HG02938 (cell line): Measurements from ENCODE around the gene MMP1.

Experiments
- ATAC-seq: cut with Tn5 transposase; IDR thresholded peaks from one replicate; pipeline ENCODE4 v1.9.1; 2021; ENCODE audit warnings: mild to moderate bottlenecking, moderate library complexity; ENCODE audit not compliant: unreplicated experiment

The MMP1 gene

DNA sequence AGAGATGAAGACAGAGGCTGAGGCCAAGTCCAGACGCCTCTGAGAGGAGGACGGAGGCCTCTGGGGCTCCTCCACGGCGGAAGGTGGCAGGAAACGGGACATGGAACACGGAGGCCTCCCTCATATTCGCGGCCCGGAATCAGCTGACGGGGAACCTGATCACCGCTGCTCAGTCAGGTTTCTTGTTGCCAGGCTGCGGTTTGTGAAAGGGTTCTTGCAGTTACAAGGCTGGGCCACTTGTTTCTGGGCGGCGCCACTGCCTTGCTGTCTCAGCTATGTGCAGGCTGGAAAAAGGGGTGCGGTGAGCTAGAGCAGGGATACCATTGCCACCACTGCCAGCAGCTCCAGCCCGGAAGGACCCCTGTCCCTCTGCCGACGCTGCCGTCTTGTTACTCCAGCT is 10.0 kb upstream of the MMP1 start:
- ATAC-seq: peak; percentile 45

DNA sequence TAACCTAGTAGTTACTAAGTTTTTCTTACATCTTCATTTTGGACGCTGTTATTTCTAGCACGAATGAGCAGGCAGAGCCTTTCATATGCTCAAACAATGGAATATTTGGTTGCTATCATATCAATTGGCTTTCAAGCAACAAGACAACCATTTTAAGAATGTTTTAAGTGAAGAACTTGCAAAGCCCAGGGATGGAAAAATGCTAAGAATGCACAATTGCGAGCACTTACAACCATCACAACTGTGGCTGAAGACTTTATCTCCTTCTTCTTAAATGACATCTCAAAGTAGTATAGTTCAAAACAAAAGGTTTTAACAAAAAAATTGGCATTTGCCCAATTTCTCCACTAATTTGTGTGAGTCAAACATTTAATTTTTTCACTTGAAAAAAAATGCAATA is 8.3 kb upstream of the MMP1 start:
- no peak for ATAC-seq

DNA sequence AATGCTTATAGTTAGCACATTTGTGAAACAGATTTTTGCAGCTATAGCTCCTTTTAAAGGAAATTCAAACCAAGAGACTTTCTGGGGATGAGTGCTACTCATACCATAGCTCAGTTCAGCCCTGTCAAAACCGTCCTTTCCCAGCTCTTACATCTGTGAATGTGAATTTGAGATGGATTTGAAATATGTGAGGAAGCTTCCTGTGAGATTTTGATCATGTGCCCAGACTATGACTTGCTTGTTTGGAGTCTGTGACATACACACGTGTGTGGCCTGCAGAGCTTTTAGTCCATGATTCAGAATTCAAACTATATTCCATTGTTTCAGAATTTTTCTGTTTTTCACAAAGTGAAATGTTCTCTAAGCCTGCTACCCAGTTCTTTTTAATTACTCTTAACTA is 4.4 kb upstream of the MMP1 start:
- no peak for ATAC-seq

DNA sequence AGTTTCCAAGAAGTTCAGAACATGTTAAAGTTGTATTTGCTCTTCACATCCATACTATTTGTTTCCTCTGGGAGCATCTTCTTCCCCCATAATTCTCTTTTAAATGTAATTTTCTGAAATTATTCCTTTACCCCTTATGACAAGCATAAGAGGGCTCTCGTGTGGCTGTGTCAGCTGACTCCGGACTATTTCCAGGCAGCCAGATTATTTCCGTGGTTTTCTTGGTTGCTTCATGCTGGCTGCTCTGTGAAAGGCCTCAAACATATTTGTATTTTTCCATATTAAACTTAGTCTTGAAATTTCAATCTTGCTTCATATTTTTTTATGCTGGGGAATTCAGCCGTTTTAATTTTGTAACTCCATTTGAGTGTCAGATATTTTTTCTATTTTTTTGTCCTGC is 2.8 kb upstream of the MMP1 start:
- no peak for ATAC-seq

- no peak for ATAC-seq
Observed at GRCh38 chr11:102799681-102800340, 1.9 kb upstream of the MMP1 start.

GRCh38 chr11:102794382-102794781 is 3.6 kb downstream of the MMP1 start:
- ATAC-seq: peak; percentile 97

- ATAC-seq: no peak
Observed at GRCh38 chr11:102793677-102794290, 4.2 kb downstream of the MMP1 start.

- no peak for ATAC-seq
Observed at GRCh38 chr11:102792604-102793003, 5.4 kb downstream of the MMP1 start.

DNA sequence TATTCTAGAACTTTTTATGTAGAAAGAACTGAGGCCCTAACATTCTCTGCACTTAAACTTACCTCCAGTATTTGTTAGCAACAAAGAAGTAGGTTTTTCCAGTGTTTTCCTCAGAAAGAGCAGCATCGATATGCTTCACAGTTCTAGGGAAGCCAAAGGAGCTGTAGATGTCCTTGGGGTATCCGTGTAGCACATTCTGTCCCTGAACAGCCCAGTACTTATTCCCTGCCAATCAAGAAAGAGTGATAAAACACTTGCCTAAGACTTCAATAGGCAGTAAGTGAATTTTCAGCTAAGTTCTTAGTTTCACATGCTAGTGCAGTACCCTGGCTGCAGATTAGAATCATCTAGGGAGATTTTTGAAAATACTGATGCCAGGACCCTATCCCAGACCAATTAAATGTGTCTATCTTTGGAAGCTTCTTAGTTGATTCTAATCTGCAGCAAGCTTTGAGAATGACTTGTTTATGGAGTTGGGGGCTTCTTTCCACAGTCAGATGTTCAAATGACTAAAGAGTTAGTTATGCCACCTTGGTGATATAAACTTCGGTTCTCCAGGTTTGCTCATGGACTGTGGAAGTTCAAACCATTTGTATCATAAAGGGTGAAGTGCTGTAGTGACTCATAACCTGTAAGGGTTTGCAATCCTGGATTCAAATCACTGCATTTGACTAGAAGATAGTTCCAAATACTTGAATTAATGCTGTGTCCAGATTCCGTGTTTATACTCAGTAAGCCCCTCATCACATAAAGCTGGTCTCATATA is 6.5 kb downstream of the MMP1 start:
- no peak for ATAC-seq

DNA sequence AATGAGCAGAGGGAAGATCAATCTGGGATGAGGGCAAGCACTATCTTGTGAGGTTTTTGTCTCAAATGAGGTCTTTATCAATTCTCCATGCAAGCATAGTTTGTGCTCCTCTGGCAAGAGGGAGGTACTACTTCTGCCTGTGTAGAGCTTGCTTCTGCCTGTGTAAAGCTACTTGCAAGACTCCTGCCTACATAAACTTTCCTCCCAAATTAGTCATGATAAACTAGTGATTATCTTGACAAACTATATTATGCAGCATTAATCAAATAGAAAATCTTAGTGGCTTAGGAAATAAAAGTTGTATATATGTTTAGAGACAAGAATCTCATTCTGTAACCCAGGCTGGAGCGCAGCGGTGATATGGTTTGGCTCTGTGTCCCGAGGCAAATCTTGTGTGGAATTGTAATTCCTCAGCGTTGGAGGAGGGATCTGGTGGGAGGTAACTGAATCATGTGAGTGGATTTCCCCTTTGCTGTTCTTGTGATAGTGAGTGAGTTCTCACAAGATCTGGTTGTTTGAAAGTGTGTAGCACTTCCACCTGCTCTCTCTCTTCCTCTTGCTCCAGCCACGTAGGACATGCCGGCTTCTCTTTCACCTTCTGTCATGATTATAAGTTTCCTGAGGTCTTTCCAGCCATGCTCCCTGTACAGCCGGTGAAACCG is 9.5 kb downstream of the MMP1 start:
- no peak for ATAC-seq

GRCh38 chr11:102784380-102784779 is 13.6 kb downstream of the MMP1 start:
- no peak for ATAC-seq

GRCh38 chr11:102783720-102784119 is 14.2 kb downstream of the MMP1 start:
- no peak for ATAC-seq

GRCh38 chr11:102783016-102783415 is 14.9 kb downstream of the MMP1 start:
- ATAC-seq: no peak

DNA sequence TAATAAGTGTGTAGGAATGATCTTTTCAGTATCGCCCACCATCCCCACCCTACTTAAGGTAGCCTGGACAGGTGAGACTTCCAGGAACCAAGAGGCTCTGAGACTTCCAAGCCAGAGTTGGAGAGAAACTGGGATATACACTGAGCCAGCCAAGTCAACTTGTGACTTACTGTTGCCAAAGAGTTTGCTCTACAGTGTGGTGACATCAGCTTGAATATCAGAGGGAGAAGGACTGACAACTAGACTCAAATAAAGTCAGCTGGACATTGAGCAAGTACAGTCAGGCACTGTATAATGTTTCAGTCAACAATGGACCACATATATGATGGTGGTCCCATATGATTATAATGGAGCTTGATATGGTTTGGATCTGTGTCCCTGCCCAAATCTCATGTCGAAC is 16.3 kb downstream of the MMP1 start:
- no peak for ATAC-seq

DNA sequence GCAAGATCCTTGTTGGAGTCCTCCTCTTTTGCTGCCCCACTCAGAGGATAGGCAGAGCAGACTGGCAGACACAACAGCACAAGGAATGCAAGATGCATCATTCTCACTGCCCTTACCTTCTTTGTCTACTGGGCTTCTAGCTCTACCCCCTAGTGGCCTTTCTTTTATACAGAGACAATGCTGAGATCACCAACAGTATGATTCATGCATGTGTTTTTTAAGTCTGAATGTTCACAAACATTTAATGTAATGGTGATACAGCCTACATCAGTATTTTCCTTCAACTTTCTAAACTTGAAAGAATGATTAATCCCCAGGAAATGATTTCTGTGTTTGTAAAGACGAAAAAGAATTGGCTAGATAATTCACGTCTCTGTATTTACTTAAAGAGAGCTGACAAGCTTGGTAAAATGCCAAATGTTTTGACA is 17.5 kb downstream of the MMP1 start, which contains the start of gene MMP10:
Gene MMP10 (minus strand): TSS at position 138 of the 428 bp plus-strand sequence. CDS start 37 bp downstream, at position 101.
- ATAC-seq: no peak

- no peak for ATAC-seq
Observed at GRCh38 chr11:102776454-102776853, 21.5 kb downstream of the MMP1 start.

DNA sequence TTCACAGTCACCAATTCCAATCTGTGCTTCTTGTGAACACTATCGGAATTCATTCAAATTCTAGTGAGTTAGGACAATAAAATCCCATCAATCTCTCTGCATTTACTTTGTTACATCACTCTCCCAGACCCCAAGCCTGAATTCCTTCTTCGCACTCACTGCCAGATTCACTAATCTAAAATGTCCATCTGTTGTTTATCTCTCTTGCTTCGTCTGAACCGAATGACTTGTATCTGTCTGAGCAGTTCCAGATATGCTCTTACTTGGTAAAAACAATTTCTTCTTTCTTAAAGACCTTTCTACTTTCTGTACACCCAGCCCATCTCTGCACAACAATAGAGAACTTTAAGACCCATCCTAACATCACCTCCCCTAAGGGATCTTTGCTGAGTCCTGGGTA is 24.6 kb downstream of the MMP1 start:
- ATAC-seq: no peak

- ATAC-seq: no peak
Observed at GRCh38 chr11:102771351-102771750, 26.6 kb downstream of the MMP1 start.

GRCh38 chr11:102770191-102770590 is 27.8 kb downstream of the MMP1 start:
- no peak for ATAC-seq

- no peak for ATAC-seq
Observed at GRCh38 chr11:102767800-102768199, 30.2 kb downstream of the MMP1 start.

GRCh38 chr11:102763440-102763839 is 34.5 kb downstream of the MMP1 start:
- ATAC-seq: no peak
